HG02610 (cell line): ENCODE results near the gene TSPAN11.
A peak's percentile ranks its signal among the peaks of the same experiment; 100 is the strongest.

Source experiments
- ATAC-seq: cut with Tn5 transposase; IDR thresholded peaks from one replicate; pipeline ENCODE4 v1.9.1; 2021; ENCODE audit warnings: mild to moderate bottlenecking, moderate library complexity; ENCODE audit not compliant: unreplicated experiment

TSPAN11 gene

GRCh38 chr12:30977537-30978349, 51.2 kb downstream of the TSPAN11 start:
- no peak for ATAC-seq

GRCh38 chr12:30978639-30979038, 52.1 kb downstream of the TSPAN11 start:
- no peak for ATAC-seq

GRCh38 chr12:30979371-30980259, 53.1 kb downstream of the TSPAN11 start:
- no peak for ATAC-seq

GRCh38 chr12:30980955-30981662, 54.6 kb downstream of the TSPAN11 start:
- no peak for ATAC-seq

DNA sequence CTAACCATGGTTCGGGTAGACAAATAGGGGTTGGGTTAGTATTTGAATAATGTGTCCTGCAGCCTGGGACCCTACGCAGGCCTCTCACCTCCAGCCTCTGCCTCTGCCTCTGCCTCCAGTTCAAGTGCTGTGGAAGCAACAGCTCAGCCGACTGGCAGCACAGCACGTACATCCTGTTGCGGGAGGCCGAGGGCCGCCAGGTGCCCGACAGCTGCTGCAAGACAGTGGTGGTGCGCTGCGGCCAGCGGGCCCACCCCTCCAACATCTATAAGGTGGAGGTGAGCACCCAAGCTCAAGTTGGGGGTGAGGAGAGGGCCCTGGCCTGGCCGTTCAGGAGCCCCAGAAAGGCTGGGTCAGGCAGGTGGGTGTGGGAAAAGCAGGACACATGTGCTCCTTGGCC, 55.9 kb downstream of the TSPAN11 start:
- no peak for ATAC-seq

- peak; percentile 47 for ATAC-seq
Measured at GRCh38 chr12:30985814-30986452, 59.4 kb downstream of the TSPAN11 start.

DNA sequence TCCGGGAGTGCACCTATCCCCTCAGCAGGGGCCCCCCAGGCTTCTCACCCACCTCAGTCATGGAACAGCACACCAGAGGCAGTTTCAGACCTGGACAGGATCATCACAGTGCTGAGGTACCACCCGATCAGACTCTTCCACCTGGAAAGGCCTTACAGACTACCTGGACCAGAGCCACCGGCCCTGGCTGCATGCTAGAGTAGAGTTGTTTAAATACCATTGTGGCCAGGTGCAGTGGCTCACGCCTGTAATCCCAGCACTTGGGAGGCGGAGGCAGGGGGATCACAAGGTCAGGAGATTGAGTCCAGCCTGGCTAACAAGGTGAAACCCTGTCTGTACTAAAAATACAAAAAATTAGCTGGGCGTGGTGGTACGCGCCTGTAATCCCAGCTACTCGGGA, 61.5 kb downstream of the TSPAN11 start:
- no peak for ATAC-seq

DNA sequence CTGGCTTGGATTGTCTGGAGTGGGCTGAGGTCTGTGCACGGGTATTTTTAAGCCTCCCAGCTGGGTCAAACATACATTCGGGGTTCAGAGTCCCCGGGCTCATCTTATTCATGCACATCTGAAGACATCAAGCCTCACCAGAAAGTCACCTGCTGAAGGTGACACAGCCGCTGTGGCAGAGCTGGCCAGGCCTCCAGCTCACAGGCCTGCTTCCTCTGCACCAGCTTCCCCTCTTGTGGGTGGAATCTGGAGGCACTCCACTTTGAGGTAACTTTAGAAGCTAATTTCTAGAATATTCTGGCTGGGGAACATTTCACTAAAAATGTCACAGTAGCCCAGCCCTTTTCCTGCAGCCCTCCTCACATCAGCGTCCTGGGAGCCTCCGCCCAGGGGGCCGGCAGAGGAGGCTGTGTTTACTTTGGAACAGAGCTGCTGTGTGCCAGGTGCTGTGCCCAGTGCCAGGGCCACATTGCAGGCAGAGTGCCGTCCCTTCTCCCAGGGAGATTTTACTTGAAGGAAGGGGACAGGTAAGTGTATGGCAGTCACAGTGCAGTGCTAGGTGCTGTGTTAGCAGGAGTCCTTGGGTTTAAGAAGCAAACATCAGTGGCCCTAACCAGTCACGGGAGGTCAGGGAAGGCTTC, 62.2 kb downstream of the TSPAN11 start:
- ATAC-seq = no peak

DNA sequence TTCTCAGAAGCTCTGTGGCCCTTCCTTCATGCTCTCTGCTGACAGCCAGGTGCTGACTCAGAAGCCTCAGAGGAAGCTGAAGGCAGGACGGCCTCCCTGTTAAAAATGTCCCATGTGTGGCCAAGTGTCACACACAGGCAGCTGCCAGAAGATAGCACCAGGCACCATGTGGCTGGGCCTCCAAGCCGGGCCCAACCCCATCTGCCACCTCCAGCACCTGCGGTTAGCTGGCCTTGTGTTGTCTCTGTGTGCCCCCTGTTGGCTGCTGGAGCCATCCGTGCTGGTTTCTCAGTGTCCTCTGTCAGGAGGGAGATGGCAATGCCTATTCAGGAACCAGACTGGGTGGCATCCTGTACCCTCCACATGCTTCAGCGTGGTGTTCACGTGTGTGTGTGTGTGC, 63.2 kb downstream of the TSPAN11 start:
- peak; percentile 34 for ATAC-seq

DNA sequence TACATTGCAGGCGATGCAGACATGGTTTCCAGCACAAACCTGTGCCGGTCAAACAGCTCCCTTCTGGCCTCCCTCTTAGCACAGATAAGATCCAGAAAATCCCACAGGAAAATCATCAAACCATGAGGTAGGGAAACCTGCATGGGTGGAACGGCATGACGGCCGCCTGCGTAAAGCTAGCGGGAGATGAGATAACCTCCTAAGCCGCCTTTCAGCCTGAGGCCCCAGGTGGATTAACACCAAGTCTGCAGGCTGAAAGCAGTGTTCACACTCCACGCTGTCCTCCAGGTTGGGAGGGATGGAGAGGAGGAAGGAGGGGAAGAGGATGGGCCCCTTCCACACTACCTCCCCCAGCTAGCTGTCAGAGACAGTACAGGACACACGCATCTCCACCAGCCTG, 63.8 kb downstream of the TSPAN11 start:
- ATAC-seq = no peak

DNA sequence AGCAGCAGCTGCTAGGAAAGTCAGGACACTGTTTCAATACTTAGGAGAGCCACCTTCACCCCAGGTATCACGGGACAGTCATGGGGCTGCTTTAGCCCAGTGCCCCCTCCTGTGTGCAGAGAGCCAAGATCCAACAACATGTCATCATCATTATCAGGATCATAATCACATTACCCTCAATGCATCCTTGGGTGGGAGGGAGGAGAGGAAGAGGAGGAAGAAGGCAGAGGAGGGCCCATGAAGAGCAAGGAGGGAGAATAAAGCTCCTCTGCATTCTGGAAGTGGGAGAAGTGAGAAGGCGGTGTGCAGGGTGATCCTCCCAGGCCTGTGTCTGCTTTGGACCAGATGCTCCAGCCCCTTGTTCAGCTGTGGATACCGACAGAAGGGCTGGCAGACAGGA, 64.2 kb downstream of the TSPAN11 start:
- ATAC-seq = no peak

- no peak for ATAC-seq
Measured at GRCh38 chr12:30991466-30991865, 64.9 kb downstream of the TSPAN11 start.

DNA sequence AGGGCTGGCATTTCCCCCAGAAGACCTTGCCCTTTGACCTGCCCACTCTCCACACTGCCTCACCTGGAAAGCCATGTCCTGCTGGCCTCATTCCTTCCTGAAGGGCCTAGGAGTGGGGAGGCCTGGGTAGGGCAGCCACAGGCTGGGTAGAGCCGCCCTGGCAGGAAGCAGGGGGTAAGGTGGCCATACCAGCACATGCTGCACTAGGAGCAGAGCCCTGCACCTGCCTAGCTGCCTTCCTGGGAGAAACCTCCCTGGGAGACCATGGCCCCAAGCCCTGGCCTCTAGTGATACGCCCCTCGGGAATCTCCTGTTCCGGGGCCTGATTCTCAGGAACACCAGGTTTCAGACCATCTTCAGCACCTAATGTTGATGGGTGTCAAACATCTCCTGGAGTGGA, 65.8 kb downstream of the TSPAN11 start:
- no peak for ATAC-seq

- no peak for ATAC-seq
Measured at GRCh38 chr12:30993766-30994165, 67.2 kb downstream of the TSPAN11 start.

DNA sequence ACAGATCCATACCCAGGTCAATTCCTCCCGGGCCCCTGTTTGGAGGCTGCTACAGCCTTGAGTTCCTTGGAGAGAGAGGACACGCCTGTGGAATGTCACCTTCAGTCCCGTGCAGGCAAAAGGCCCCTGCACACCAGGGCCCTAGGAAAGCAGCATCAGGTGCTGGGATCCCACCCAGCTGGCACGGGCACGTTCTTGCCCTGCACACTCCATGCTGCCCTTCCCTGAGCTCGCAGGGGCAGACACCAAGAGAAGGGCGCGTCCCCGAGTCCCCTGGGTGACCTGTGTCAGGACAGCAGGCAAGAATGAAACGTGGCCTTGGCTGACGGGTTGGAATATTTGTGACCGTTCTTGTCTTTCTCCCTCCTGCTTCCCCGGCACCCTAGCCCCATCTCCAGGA, 67.7 kb downstream of the TSPAN11 start:
- ATAC-seq = no peak

- ATAC-seq = no peak
Measured at GRCh38 chr12:30996255-30996654, 69.7 kb downstream of the TSPAN11 start.

GRCh38 chr12:30996752-30997151, 70.2 kb downstream of the TSPAN11 start:
- no peak for ATAC-seq

DNA sequence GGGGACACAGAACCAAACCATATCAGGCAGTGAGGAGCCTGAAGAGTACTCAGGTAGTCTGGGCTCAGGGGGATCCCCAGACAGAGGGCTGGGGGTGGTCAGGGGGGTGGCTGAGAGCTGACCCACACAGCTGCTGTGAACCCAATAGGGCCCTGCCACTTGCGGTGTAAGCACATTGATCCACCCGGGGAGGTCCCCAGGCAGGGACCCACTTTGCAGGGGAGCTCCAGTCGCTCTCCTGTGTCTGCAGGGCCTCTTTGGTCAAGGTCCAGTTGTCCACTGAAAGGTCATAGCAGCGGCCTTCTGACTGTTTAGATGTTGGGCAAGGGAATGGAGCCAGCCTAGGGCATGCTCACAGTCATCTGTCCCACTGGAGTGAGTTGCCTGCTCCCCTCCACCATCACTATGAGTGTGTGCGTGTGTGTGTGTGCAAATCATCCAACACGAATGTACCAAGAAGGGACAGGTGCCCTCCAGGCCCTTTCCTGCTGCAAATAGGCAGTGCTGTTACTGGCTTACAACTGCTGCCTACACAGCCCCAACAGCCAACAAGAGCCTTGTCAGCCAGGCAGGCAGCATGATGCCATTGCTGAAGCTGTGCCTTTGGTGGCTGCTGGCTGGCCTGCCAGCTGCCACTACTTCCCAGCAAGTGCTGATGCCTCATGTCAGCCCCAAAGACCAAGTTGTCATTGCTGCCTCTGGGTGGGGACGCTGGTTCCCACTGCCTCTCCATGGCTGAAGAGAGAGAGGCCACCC, 71.3 kb downstream of the TSPAN11 start:
- no peak for ATAC-seq

- ATAC-seq = no peak
Measured at GRCh38 chr12:30999011-30999410, 72.5 kb downstream of the TSPAN11 start.

DNA sequence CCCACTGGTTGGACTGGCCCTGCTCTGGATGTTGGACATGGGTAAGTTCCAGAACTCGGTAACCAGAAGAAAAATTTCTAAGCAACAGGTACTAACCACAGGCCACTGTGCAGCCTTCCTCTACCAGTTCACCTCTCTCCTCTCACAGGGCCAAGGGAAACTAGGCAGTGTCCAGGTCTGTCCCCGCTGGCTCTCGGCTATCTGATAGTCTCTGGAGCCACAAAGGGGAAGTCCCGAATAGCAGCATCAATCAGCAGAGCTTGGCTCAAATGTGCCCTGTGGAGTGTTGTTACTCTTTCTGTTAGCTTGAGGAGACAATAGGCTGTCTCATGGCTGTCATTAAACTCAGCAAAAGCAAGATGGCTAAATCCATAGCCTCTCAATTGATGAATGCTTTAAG, 73.2 kb downstream of the TSPAN11 start:
- no peak for ATAC-seq
